GM23338 (cell line): ENCODE results near the gene PRLHR. TPM values are rescaled to one million over a fixed set of nuclear protein-coding genes. Genes with fewer than 3 reads are reported as not detected.

Experiments used
- ATAC-seq: fragments of 200-7000 bp; cut with Tn5 transposase; 3 replicates; pipeline ENCODE4 v1.9.1; 2020
- DNase-seq: peaks from one replicate; pipeline ENCODE4 v3.0.0-alpha.2; 2015; ENCODE audit warnings: low spot score
- H2AFZ ChIP-seq: fragments of 200-600 bp; sonication (generic); 2 replicates; pipeline ENCODE4 v1.8.0; 2016; ENCODE audit warnings: antibody characterized with exemption, mild to moderate bottlenecking, moderate library complexity
- H3F3A ChIP-seq: fragments of 200-600 bp; sonication (generic); replicated peaks from 2 replicates; pipeline ENCODE4 v1.8.0; 2017; ENCODE audit warnings: antibody characterized with exemption, mixed run types, low read depth
- H3K27ac ChIP-seq: fragments of 200-600 bp; sonication (generic); 2 replicates; pipeline ENCODE4 v1.6.1; 2016; ENCODE audit warnings: low read depth
- H3K27me3 ChIP-seq: fragments of 200-600 bp; sonication (generic); 2 replicates; pipeline ENCODE4 v1.8.0; 2016; ENCODE audit warnings: mild to moderate bottlenecking, mixed run types, moderate library complexity; ENCODE audit not compliant: insufficient read depth
- H3K36me3 ChIP-seq: fragments of 200-600 bp; sonication (generic); 2 replicates; pipeline ENCODE4 v1.8.0; 2016; ENCODE audit warnings: mild to moderate bottlenecking; ENCODE audit not compliant: insufficient read depth
- H3K4me1 ChIP-seq: fragments of 200-600 bp; sonication (generic); 2 replicates; pipeline ENCODE4 v1.8.0; 2016; ENCODE audit warnings: mild to moderate bottlenecking, moderate library complexity; ENCODE audit not compliant: insufficient read depth
- H3K4me2 ChIP-seq: fragments of 200-600 bp; sonication (generic); 2 replicates; pipeline ENCODE4 v1.7.1; 2017; ENCODE audit warnings: mixed run types
- H3K4me3 ChIP-seq: fragments of 200-600 bp; sonication (generic); 2 replicates; pipeline ENCODE4 v1.6.1; 2016; ENCODE audit warnings: mixed run types
- H3K79me2 ChIP-seq: fragments of 200-600 bp; sonication (generic); replicated peaks from 2 replicates; pipeline ENCODE4 v1.8.0; 2017; ENCODE audit warnings: mild to moderate bottlenecking; ENCODE audit not compliant: insufficient read depth
- H3K9me2 ChIP-seq: fragments of 200-600 bp; sonication (generic); 2 replicates; pipeline ENCODE4 v1.8.0; 2017; ENCODE audit not compliant: insufficient read depth
- H4K20me1 ChIP-seq: fragments of 200-600 bp; sonication (generic); replicated peaks from 2 replicates; pipeline ENCODE4 v1.8.0; 2017; ENCODE audit warnings: mild to moderate bottlenecking; ENCODE audit not compliant: insufficient read depth
- H3K27ac Mint-ChIP-seq: 2 replicates; pipeline ENCODE4 v1.8.0; 2020; ENCODE audit warnings: inconsistent platforms, mild to moderate bottlenecking, moderate library complexity, mixed read lengths
- H3K27me3 Mint-ChIP-seq: 3 replicates; pipeline ENCODE4 v1.8.0; 2022; ENCODE audit warnings: low read depth, mild to moderate bottlenecking, moderate library complexity, mixed read lengths, inconsistent platforms; ENCODE audit not compliant: insufficient read depth, poor library complexity
- H3K36me3 Mint-ChIP-seq: 3 replicates; pipeline ENCODE4 v1.8.0; 2021; ENCODE audit warnings: low read depth, mild to moderate bottlenecking, inconsistent platforms, moderate library complexity, mixed read lengths
- H3K4me1 Mint-ChIP-seq: 3 replicates; pipeline ENCODE4 v1.8.0; 2020; ENCODE audit warnings: mild to moderate bottlenecking, inconsistent platforms, mixed read lengths
- H3K4me3 Mint-ChIP-seq: 3 replicates; pipeline ENCODE4 v1.8.0; 2021; ENCODE audit warnings: moderate library complexity, mild to moderate bottlenecking, inconsistent platforms, mixed read lengths
- H3K9me3 Mint-ChIP-seq: 3 replicates; pipeline ENCODE4 v1.8.0; 2020; ENCODE audit warnings: moderate library complexity, mild to moderate bottlenecking, inconsistent platforms, mixed read lengths
- CREB1 ChIP-seq: fragments of 250-450 bp; sonication (Bioruptor Pico); IDR thresholded peaks from 2 replicates; pipeline ENCODE4 v1.5.0; 2020; ENCODE audit warnings: low read depth, mild to moderate bottlenecking, moderate library complexity
- CTCF ChIP-seq, 2 experiments: fragments of 200-600 bp in 1 of 2; sonication (generic) in 1 of 2; conservative IDR thresholded peaks; 2 replicates each; pipeline versions ENCODE4 v1.5.1 to v1.6.1; 2016 to 2017; ENCODE audit warnings: antibody characterized with exemption in 2 of 2, low read depth in 2 of 2, mild to moderate bottlenecking in 2 of 2, moderate library complexity in 1 of 2
- ETS1 ChIP-seq: IDR thresholded peaks from 2 replicates; pipeline ENCODE4 v1.6.1; 2016; ENCODE audit warnings: antibody characterized with exemption
- EZH2 ChIP-seq: fragments of 200-600 bp; sonication (generic); IDR thresholded peaks from one replicate; pipeline ENCODE4 v1.8.0; 2017; ENCODE audit warnings: antibody characterized with exemption, mild to moderate bottlenecking, low read depth; ENCODE audit not compliant: unreplicated experiment
- EZH2phosphoT487 ChIP-seq: fragments of 200-600 bp; sonication (generic); IDR thresholded peaks from one replicate; pipeline ENCODE4 v1.8.1; 2018; ENCODE audit warnings: antibody characterized with exemption; ENCODE audit not compliant: unreplicated experiment
- JUNB ChIP-seq: IDR thresholded peaks from one replicate; pipeline ENCODE4 v1.6.1; 2016; ENCODE audit warnings: antibody characterized with exemption; ENCODE audit not compliant: unreplicated experiment
- NANOG ChIP-seq: IDR thresholded peaks from 2 replicates; pipeline ENCODE4 v1.6.1; 2016; ENCODE audit warnings: antibody characterized with exemption, borderline replicate concordance
- POLR2AphosphoS5 ChIP-seq: IDR thresholded peaks from 2 replicates; pipeline ENCODE4 v1.6.1; 2016; ENCODE audit warnings: antibody characterized with exemption, low read depth
- REST ChIP-seq: IDR thresholded peaks from one replicate; pipeline ENCODE4 v1.6.1; 2018; ENCODE audit warnings: antibody characterized with exemption; ENCODE audit not compliant: unreplicated experiment
- STAT1 ChIP-seq: IDR thresholded peaks from one replicate; pipeline ENCODE4 v1.6.1; 2016; ENCODE audit warnings: antibody characterized with exemption; ENCODE audit not compliant: unreplicated experiment
- ZNF114 ChIP-seq: fragments of 250-450 bp; sonication (Bioruptor Pico); IDR thresholded peaks from 2 replicates; pipeline ENCODE4 v1.5.0; 2020; ENCODE audit warnings: mild to moderate bottlenecking, moderate library complexity
- ZNF331 ChIP-seq: fragments of 250-450 bp; sonication (Bioruptor Pico); IDR thresholded peaks from 2 replicates; pipeline ENCODE4 v1.5.0; 2020; ENCODE audit warnings: low read depth, mild to moderate bottlenecking, moderate library complexity
- ZNF462 ChIP-seq: fragments of 250-450 bp; sonication (Bioruptor Pico); IDR thresholded peaks from 2 replicates; pipeline ENCODE4 v1.5.0; 2020; ENCODE audit warnings: mild to moderate bottlenecking, moderate library complexity
- polyA plus RNA-seq: library from polyadenylated mRNA; unstranded; fragments of >200 nt; fragmentation: Nextera tagmentation; extraction: Ambion mirVana; gene quantifications from 2 replicates; pipeline ENCODE4 v1.2.1, GENCODE V29; 2016
- total RNA-seq: library from RNA; depleted of rRNA; stranded (reverse); fragments of >200 nt; shearing (Covaris generic); gene quantifications from 2 replicates; pipeline ENCODE4 v1.2.3, GENCODE V29; 2014

PRLHR gene
- total and polyA plus RNA-seq, 2 experiments from 2014 or later: 0.24 TPM; not detected in 1

- 0 out of 3 replicates have a peak, but pooled peaks cover 3% of the 10 kb centered on the region for H3K36me3 Mint-ChIP-seq
- no peak overlapping the region for H3K4me3 Mint-ChIP-seq
- Histone ChIP-seq H3K36me3 (no peaks in the 10 kb centered on the region), H3K4me2 (no peak overlapping the region), H3K4me1 (no peaks in the 10 kb centered on the region), H3F3A (no peaks in the 10 kb centered on the region), H3K79me2 (no peaks in the 10 kb centered on the region), H4K20me1 (no peaks in the 10 kb centered on the region), H3K4me3 (no peak overlapping the region), H3K27ac (no peak overlapping the region), H2AFZ (no peak overlapping the region), H3K27me3 (no peaks in the 10 kb centered on the region), H3K9me2 (no peaks in the 10 kb centered on the region)
- peaks cover 17% of the 10 kb centered on the region; the same call in 2 of the 3 replicates for H3K9me3 Mint-ChIP-seq
- H3K27me3 Mint-ChIP-seq: no peaks in the 10 kb centered on the region
- DNase-seq (no peak), ATAC-seq (no peak)
- H3K27ac Mint-ChIP-seq: no peak overlapping the region
- no peak for TF ChIP-seq CREB1 (CRISPR knock-in tag)
- TF ChIP-seq NANOG: no peak
- no peak for TF ChIP-seq ETS1
- TF ChIP-seq JUNB: no peak
- no peak for TF ChIP-seq POLR2AphosphoS5
- TF ChIP-seq REST: no peak
- TF ChIP-seq CTCF (conservative IDR thresholded peaks at IDR 0.05; ENCODE audit: low read depth in 2 of 2): no peak
- TF ChIP-seq ZNF331 (CRISPR knock-in tag): no peak
- TF ChIP-seq STAT1: no peak
- no peak for TF ChIP-seq ZNF462 (CRISPR knock-in tag)
- no peak for TF ChIP-seq EZH2phosphoT487
- TF ChIP-seq ZNF114: no peak
- no peak for TF ChIP-seq EZH2
- no peaks in the 10 kb centered on the region for H3K4me1 Mint-ChIP-seq
Measured at GRCh38 chr10:118605694-118606093, 10.2 kb upstream of the PRLHR start.
